ENCODE data around the gene USP10.

- TF ChIP-seq CTCF (IDR thresholded peaks at IDR 0.05), result no peak
- TF ChIP-seq POLR2A (IDR thresholded peaks at IDR 0.05), result no peak
These were observed 10.7 kb upstream of the USP10 start for GRCh38 chr16:84689111-84689510.
